ENCODE data around the gene NR4A1. TPM values are rescaled to one million over a fixed set of nuclear protein-coding genes. Genes with fewer than 3 reads are reported as not detected.
A peak's percentile ranks its signal among the peaks of the same experiment; 100 is the strongest.

The NR4A1 gene
- polyA plus RNA-seq, 1 of the 3 experiments (the other 2 are of a cell fraction), result 120 TPM

DNA sequence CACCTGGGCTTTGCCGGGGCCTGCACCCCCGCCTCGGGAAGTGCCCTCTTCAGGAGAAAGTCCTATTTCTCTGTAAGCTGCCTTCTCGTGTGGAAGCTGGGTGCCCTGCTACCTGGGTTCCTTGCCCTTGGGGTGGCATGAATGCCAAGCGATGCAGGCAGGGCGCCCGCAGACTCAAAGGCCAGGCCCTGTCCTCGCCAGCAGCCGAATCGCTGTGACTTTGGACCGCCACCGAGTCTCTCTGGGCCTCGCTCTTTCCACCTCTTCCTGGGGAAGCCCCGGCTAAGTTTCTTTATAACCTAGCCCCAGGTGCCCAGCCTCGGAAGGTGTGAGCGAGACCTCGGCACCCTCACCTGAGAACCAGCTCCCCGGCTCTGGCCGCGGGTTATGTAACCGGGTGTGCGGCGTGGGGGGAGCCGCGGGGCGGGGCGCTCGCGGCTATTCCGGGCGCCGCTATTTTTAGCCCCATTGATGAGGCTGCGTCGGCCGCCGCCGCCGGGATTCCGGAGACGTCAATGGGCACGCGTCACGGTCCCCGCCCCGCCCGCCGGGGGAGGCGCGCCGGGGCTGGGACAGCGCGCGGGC, 14.6 kb upstream of the NR4A1 start:
- no peaks in the 10 kb centered on the region for H3K9me2 ChIP-seq
- no peaks in the 10 kb centered on the region for H3K9me3 ChIP-seq
- H3K4me1 ChIP-seq (ENCODE audit: control insufficient read depth in 1 of 2, insufficient read depth in 2 of 2, low read depth in 1 of 2, low read length in 1 of 2), result peaks cover 7 to 32% of the 10 kb centered on the region in 2 experiments; a peak in 3 of 4 replicates
- peaks cover 5% of the 10 kb centered on the region; the same call in 1 of the 2 replicates for H4K20me1 ChIP-seq (ENCODE audit: insufficient read depth)
- no peak overlapping the region for H2AFZ ChIP-seq (ENCODE audit: low read depth)
- peak overlapping the region; percentile 61; the same call in 1 of the 2 replicates for H3K4me2 ChIP-seq
- peaks cover 35% of the 10 kb centered on the region for H3K79me2 ChIP-seq (ENCODE audit: insufficient read depth)
- ChIA-PET POLR2A (no interaction called here), CTCF (interaction anchor here (0.9 to 30.2 kb wide), 6 partner anchors 13 to 66 kb away, joined by 3 to 949 read pairs (median 5); partner anchors contain the start of genes ATG101, NR4A1 and SMIM41)
- peaks cover 13% of the 10 kb centered on the region for H3F3A ChIP-seq (replicated peaks; ENCODE audit: insufficient read depth)
- peak; percentile 89 for DNase-seq
- H3K9ac ChIP-seq, result peak overlapping the region; percentile 49; the same call in 1 of the 2 replicates
- WGBS (ENCODE audit: low lambda C conversion rate), result 80% methylated on average over 1 of the region's 53 CpGs
- H3K36me3 ChIP-seq (replicated peaks in 1 of 2; ENCODE audit: control insufficient read depth in 1 of 2, insufficient read depth in 2 of 2, low read length in 1 of 2), result no peaks in the 10 kb centered on the region
- 0 out of 2 replicates have a peak, but pooled peaks have one; percentile 30 for TF ChIP-seq TEAD4 (IDR thresholded peaks at IDR 0.05; ENCODE audit: borderline replicate concordance, insufficient read depth)
- no peak for TF ChIP-seq JUND (IDR thresholded peaks at IDR 0.05)
- TF ChIP-seq GABPA (IDR thresholded peaks at IDR 0.05; ENCODE audit: low read depth), result no peak
- no peak for TF ChIP-seq SMC3 (IDR thresholded peaks at IDR 0.05; ENCODE audit: low read depth, low read length)
- no peak for TF ChIP-seq EZH2phosphoT487 (IDR thresholded peaks at IDR 0.05; ENCODE audit: borderline replicate concordance, low read depth)
- TF ChIP-seq, protein P1, sequence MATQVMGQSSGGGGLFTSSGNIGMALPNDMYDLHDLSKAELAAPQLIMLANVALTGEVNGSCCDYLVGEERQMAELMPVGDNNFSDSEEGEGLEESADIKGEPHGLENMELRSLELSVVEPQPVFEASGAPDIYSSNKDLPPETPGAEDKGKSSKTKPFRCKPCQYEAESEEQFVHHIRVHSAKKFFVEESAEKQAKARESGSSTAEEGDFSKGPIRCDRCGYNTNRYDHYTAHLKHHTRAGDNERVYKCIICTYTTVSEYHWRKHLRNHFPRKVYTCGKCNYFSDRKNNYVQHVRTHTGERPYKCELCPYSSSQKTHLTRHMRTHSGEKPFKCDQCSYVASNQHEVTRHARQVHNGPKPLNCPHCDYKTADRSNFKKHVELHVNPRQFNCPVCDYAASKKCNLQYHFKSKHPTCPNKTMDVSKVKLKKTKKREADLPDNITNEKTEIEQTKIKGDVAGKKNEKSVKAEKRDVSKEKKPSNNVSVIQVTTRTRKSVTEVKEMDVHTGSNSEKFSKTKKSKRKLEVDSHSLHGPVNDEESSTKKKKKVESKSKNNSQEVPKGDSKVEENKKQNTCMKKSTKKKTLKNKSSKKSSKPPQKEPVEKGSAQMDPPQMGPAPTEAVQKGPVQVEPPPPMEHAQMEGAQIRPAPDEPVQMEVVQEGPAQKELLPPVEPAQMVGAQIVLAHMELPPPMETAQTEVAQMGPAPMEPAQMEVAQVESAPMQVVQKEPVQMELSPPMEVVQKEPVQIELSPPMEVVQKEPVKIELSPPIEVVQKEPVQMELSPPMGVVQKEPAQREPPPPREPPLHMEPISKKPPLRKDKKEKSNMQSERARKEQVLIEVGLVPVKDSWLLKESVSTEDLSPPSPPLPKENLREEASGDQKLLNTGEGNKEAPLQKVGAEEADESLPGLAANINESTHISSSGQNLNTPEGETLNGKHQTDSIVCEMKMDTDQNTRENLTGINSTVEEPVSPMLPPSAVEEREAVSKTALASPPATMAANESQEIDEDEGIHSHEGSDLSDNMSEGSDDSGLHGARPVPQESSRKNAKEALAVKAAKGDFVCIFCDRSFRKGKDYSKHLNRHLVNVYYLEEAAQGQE (IDR thresholded peaks at IDR 0.05; ENCODE audit: low read depth, low read length), result no peak
- TF ChIP-seq TAF1 (IDR thresholded peaks at IDR 0.05; ENCODE audit: borderline replicate concordance, low read depth, low read length), result no peak
- TF ChIP-seq MEF2A (IDR thresholded peaks at IDR 0.05; ENCODE audit: borderline replicate concordance, low read depth), result peak; percentile 97
- TF ChIP-seq, protein P2, sequence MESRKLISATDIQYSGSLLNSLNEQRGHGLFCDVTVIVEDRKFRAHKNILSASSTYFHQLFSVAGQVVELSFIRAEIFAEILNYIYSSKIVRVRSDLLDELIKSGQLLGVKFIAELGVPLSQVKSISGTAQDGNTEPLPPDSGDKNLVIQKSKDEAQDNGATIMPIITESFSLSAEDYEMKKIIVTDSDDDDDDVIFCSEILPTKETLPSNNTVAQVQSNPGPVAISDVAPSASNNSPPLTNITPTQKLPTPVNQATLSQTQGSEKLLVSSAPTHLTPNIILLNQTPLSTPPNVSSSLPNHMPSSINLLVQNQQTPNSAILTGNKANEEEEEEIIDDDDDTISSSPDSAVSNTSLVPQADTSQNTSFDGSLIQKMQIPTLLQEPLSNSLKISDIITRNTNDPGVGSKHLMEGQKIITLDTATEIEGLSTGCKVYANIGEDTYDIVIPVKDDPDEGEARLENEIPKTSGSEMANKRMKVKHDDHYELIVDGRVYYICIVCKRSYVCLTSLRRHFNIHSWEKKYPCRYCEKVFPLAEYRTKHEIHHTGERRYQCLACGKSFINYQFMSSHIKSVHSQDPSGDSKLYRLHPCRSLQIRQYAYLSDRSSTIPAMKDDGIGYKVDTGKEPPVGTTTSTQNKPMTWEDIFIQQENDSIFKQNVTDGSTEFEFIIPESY (IDR thresholded peaks at IDR 0.05; ENCODE audit: borderline replicate concordance, low read depth), result no peak
- TF ChIP-seq, protein P3, sequence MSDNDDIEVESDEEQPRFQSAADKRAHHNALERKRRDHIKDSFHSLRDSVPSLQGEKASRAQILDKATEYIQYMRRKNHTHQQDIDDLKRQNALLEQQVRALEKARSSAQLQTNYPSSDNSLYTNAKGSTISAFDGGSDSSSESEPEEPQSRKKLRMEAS (IDR thresholded peaks at IDR 0.05; ENCODE audit: low read depth), result 0 out of 2 replicates have a peak, but pooled peaks have one; percentile 13
- H3K4me3 ChIP-seq (ENCODE audit: low read depth in 2 of 2, low read length in 1 of 2), result peak overlapping the region in 1 of 2 experiments; percentile 70; a peak in 2 of 4 replicates
- H3K27ac ChIP-seq (ENCODE audit: low read depth in 2 of 2, low read length in 1 of 2), result peak overlapping the region in 1 of 2 experiments; percentile 47; a peak in 1 of 4 replicates
- no peaks in the 10 kb centered on the region for H3K27me3 ChIP-seq (ENCODE audit: insufficient read depth)

Data from SK-N-SH (cell line).